H54 (cell line): ENCODE results near the gene PDGFRB.
A peak's percentile ranks its signal among the peaks of the same experiment; 100 is the strongest.

Experiments
- DNase-seq: peaks from one replicate; pipeline ENCODE4 v3.0.0; 2011; ENCODE audit warnings: low spot score, mixed read lengths; ENCODE audit not compliant: insufficient read length
- FAIRE-seq: peaks from 3 replicates; lab custom pipeline; 2011; peaks lifted over from hg19 to GRCh38; lab: Jason Lieb, UNC
- POLR2A ChIP-seq: IDR thresholded peaks from 2 replicates; pipeline ENCODE4 v1.6.1; 2011; ENCODE audit warnings: low read depth, mild to moderate bottlenecking, low read length

Gene PDGFRB

GRCh38 chr5:150163547-150164059 lies 8.0 kb upstream of the PDGFRB start:
- DNase-seq, result no peak
- TF ChIP-seq POLR2A, result no peak
- no peak for FAIRE-seq

- TF ChIP-seq POLR2A, result no peak
- no peak for FAIRE-seq
- no peak for DNase-seq
Measured at GRCh38 chr5:150163035-150163434, 7.4 kb upstream of the PDGFRB start.

- DNase-seq, result no peak
- FAIRE-seq, result no peak
Measured at GRCh38 chr5:150162142-150162513, 6.5 kb upstream of the PDGFRB start.

DNA sequence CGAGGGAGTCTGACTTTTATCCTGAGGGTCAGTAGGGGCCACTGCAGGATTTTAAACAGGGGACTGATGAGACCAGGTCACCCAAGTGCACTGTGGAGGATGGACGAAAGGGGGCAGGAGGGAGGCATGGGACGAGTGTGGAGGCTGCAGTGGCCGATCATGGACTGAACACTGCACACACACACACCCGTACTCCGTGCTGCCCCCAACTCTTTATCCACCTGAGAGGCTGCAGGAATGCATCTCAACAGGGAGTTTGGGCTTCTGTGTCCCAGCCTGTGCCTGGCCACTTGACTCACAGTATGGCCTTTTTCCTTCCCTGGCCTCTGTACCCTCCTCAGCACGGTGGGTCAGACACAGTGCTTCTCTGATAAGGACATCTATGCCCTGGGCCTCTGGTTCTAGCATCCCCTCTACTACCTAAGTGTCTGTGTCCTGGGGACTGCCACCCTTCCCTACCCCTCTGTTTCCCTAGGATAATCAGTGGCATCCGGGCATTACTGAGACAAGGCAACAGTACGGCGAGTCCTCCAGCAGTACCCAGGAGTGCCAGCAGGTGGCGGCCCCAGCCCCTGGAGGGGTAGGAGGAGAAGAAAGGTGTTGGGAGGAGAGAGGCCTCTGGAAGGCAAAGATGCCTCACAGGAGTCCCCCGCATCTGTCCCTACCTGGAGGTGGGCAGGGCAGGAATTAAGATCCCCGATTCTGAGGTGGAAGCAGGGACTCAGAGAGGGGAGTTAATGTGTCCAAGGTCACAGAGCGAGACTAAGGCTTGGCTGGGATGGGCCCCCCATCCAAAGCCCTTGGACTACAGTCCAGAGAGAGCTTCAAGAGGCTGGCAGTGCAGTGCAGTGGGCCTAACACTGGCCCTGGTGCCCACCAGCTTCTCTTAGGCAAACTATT lies 5.8 kb upstream of the PDGFRB start:
- DNase-seq (peak; percentile 86), FAIRE-seq (no peak)
- no peak for TF ChIP-seq POLR2A

More at GRCh38 chr5:150162142-150162513, 6.5 kb upstream of the PDGFRB start:
- TF ChIP-seq POLR2A, result no peak

- DNase-seq, result no peak
- no peak for FAIRE-seq
- no peak for TF ChIP-seq POLR2A
Measured at GRCh38 chr5:150160448-150161081, 4.9 kb upstream of the PDGFRB start.

DNA sequence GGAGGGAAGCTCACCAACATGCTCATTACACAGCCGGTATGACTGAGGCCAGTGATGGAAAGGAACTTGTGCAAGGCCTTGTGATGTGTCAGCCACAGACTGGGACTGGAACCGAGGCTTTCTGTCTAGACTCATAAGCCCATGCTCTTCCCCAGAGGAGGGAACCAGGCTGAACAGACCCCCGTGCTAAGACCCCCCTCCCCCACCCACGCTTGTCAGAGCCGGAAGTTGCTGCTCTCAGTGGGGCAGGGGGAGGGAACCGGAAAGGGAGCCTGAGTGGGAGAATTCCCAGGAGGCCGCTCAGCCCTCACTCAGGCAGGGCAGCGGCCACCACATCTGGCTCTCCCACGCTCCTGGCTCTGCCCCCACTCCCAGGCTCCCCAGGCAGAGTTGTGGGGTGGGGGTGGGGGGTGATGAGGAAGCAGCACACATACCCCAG lies 4.1 kb upstream of the PDGFRB start:
- no peak for TF ChIP-seq POLR2A
- DNase-seq, result no peak
- no peak for FAIRE-seq

DNA sequence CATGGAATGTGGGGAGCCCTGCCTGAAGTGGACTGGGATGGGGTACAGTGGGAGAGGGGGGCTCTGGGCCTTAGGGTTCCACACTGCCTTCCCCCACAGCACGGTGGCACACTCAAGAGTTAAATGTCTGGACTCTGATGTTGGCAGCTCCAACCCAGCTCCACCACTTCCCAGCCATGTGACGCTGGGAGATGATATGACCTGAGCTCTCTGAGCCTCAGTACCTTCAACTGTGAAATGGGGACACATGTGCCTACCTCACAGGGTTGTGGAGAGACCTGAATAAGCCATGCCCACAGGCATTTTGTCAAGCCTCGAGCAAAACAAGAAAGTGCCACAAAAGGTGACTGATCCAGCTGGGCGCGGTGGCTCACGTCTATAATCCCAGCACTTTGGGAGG lies 3.4 kb upstream of the PDGFRB start:
- TF ChIP-seq POLR2A, result no peak
- FAIRE-seq (no peak), DNase-seq (no peak)

DNA sequence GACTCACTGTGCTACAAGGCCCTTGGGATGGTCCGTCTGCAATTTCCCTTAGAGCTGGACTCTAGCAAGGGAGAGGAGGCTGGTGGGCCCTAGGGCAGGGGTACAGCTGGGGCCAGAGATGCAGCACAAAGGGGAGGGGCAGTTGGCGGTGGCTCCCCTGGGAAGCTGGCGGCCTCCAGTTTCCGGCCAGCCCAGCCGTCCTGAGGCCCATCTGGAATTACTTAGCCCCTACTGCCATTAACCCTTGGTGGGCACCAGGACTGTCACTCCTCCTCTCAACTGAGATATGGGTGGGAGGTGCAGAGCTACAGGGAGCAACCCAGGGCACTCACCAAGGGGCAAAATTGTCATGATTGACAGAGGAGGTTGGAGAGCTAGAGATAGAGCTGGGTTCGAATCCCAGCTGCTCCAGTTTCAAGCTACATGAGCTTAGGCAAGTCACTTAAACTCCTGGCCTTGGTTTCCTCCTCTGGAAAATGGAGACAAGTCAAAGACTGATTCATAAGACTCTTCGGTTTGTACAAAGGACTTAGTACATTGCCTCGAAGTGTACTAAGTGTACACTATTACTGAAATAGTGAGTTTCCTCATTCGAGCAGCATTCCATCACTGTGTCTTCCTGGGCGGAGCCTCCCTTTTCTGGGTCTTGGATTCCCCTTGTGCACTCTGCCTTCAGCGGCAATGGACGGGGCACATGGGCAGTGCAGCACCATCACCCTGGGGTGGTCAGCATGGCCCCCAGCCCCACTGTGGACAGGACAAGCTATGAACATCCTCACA lies 2.7 kb upstream of the PDGFRB start:
- TF ChIP-seq POLR2A, result no peak
- DNase-seq, result no peak
- FAIRE-seq, result no peak

DNA sequence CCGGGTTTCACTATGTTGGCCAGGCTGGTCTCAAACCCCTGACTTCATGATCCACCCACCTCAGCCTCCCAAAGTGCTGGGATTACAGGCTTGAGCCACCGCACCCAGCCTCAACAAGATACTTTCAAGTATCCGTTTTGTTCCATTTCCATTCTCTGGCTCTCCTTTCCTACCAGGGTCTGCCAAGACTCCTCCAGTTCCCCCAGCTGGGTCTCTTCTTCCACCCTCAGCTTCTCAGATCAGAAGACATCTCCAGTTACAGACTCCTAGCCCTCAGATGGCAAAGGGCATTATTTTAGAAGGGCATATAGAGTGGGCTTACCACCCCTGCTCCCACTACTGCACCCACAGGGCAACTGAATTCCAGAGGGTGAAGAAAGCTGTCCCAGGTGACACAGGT lies 1.5 kb upstream of the PDGFRB start:
- no peak for FAIRE-seq
- no peak for DNase-seq
- TF ChIP-seq POLR2A, result no peak

DNA sequence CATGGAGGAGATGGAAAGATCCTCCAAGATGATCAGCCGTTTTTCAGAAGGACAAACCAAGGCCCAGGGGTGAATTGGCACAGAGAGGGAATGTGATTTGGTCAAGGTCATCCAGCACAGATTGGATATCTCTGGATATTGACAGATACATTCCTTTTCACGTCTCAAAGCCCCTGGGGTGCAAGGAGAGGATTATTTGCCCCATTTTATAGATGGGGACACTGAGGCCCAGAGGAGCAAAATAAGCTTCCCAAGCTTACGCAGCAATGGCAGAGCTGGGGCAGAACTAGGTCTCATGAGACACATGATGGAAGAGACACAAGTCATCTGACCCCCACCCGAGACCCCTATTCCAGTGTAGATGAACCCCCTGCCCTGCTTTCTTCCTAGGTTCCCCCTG lies 895 bp upstream of the PDGFRB start:
- no peak for DNase-seq
- no peak for TF ChIP-seq POLR2A
- no peak for FAIRE-seq

DNA sequence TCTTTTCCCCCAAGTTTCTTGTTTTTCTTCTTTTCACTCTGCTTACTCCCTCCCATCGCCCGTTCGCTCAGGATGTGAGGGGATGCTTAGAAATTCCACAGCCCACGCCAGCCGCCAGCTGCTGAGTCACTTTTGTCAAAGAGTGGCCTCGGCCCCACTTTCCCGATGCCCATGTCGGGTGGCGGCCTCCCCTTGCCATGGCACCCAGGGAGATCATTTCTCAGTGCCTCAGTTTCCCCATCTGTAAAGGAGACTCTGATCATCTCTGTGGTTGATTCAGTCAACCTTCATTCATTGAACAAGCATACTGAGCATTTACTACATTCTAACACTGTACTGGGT lies 353 bp upstream of the PDGFRB start:
- DNase-seq (peak; percentile 46), FAIRE-seq (no peak)
- no peak for TF ChIP-seq POLR2A

- no peak for TF ChIP-seq POLR2A
- FAIRE-seq, result no peak
Measured at GRCh38 chr5:150154618-150155128, 972 bp downstream of the PDGFRB start.

GRCh38 chr5:150153957-150154617 lies 1.6 kb downstream of the PDGFRB start:
- FAIRE-seq (no peak), DNase-seq (no peak)
- peak; percentile 28; the same call in 1 of the 2 replicates for TF ChIP-seq POLR2A

More at GRCh38 chr5:150154618-150155128, 972 bp downstream of the PDGFRB start:
- DNase-seq, result no peak
